ENCODE results near the gene CHP2. TPM values are rescaled to one million over a fixed set of nuclear protein-coding genes. Genes with fewer than 3 reads are reported as not detected.

The CHP2 gene
- total RNA-seq, 1 experiment from 2014 or later, result 1.4 TPM

GRCh38 chr16:23712976-23713375 is 41.9 kb upstream of the CHP2 start, which contains the start of gene ERN2:
Gene ERN2, minus strand, starts transcription at chr16:23713222. Its CDS starts 35 bp downstream, at chr16:23713187.
- peaks cover 29% of the 10 kb centered on the region for H3K27me3 Mint-ChIP-seq (ENCODE audit: low read depth)
- Histone ChIP-seq H3K9me3 (ENCODE audit: control insufficient read depth, low read depth, low read length) (peaks cover 5% of the 10 kb centered on the region), H4K5ac (ENCODE audit: insufficient read length, low read depth, low read length) (no peak within 1 kb of the TSS), H2BK120ac (ENCODE audit: low read depth, low read length, poor library complexity, severe bottlenecking) (no peak within 1 kb of the TSS), H3K18ac (ENCODE audit: insufficient read length, low read depth, low read length) (no peak within 1 kb of the TSS), H3K79me2 (ENCODE audit: insufficient read depth, low read length) (no peaks in the 10 kb centered on the region), H3K14ac (ENCODE audit: insufficient read depth, low read length) (peak within 1 kb of the TSS; percentile 86; the same call in 1 of the 2 replicates), H2BK15ac (ENCODE audit: low read depth, low read length) (no peak within 1 kb of the TSS), H2BK5ac (ENCODE audit: insufficient read length, low read length) (no peak within 1 kb of the TSS), H3K4me2 (ENCODE audit: insufficient read depth, insufficient read length, low read length) (peak within 1 kb of the TSS; percentile 79), H3K4ac (ENCODE audit: low read depth, low read length) (no peak within 1 kb of the TSS), H2AK5ac (ENCODE audit: insufficient read length, low read length) (no peak within 1 kb of the TSS), H3K23ac (ENCODE audit: insufficient read length, low read depth, low read length) (no peak within 1 kb of the TSS), H4K20me1 (ENCODE audit: control insufficient read depth, insufficient read depth, insufficient read length) (peaks cover 3% of the 10 kb centered on the region), H3K79me1 (ENCODE audit: insufficient read depth, low read depth, low read length, poor library complexity, severe bottlenecking) (no peaks in the 10 kb centered on the region), H4K8ac (replicated peaks; ENCODE audit: insufficient read length, low read depth, low read length) (no peak within 1 kb of the TSS), H3K23me2 (ENCODE audit: insufficient read length, low read depth, low read length, poor library complexity, severe bottlenecking) (peaks cover 8% of the 10 kb centered on the region), H3K56ac (ENCODE audit: insufficient read length, low read depth, low read length) (no peak within 1 kb of the TSS), H3K4me1 (ENCODE audit: insufficient read depth, low read length) (no peaks in the 10 kb centered on the region), H4K91ac (ENCODE audit: insufficient read length, low read depth, low read length) (no peak within 1 kb of the TSS), H2AFZ (ENCODE audit: low read length) (no peak within 1 kb of the TSS), H2BK20ac (ENCODE audit: low read depth, low read length, poor library complexity, severe bottlenecking) (no peak within 1 kb of the TSS), H3K27me3 (ENCODE audit: insufficient read depth, low read length) (peaks cover 3% of the 10 kb centered on the region; the same call in 1 of the 2 replicates), H2BK12ac (ENCODE audit: insufficient read length, low read depth, low read length) (no peak within 1 kb of the TSS), H3K9ac (ENCODE audit: extremely low read depth, insufficient read length, low read length) (no peak within 1 kb of the TSS), H3T11ph (ENCODE audit: low read length) (no peak within 1 kb of the TSS), H3K27ac (ENCODE audit: insufficient read length, low read depth, low read length) (no peak within 1 kb of the TSS)
- H3K36me3 Mint-ChIP-seq (ENCODE audit: insufficient read depth in 1 of 3, low read depth in 3 of 3), result peaks cover 2 to 19% (median 7%) of the 10 kb centered on the region in 3 experiments; a peak in 5 of 7 replicates
- TF ChIP-seq, protein P1, sequence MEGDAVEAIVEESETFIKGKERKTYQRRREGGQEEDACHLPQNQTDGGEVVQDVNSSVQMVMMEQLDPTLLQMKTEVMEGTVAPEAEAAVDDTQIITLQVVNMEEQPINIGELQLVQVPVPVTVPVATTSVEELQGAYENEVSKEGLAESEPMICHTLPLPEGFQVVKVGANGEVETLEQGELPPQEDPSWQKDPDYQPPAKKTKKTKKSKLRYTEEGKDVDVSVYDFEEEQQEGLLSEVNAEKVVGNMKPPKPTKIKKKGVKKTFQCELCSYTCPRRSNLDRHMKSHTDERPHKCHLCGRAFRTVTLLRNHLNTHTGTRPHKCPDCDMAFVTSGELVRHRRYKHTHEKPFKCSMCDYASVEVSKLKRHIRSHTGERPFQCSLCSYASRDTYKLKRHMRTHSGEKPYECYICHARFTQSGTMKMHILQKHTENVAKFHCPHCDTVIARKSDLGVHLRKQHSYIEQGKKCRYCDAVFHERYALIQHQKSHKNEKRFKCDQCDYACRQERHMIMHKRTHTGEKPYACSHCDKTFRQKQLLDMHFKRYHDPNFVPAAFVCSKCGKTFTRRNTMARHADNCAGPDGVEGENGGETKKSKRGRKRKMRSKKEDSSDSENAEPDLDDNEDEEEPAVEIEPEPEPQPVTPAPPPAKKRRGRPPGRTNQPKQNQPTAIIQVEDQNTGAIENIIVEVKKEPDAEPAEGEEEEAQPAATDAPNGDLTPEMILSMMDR (conservative IDR thresholded peaks at IDR 0.05), result no peak
- H3K4me1 Mint-ChIP-seq, result peaks cover 2 to 9% of the 10 kb centered on the region in 2 experiments; a peak in 3 of 4 replicates
- peaks cover 10 to 11% of the 10 kb centered on the region in 2 experiments for H3K9me3 Mint-ChIP-seq
- WGBS (ENCODE audit: extremely low coverage, insufficient read length, low lambda C conversion rate), result no CpG with 5 or more reads among the region's 37 CpGs
- peak within 1 kb of the TSS in 1 of 3 experiments; percentile 11; a peak in 1 of 7 replicates for H3K27ac Mint-ChIP-seq
- peak within 1 kb of the TSS; percentile 40 to 73 for H3K4me3 Mint-ChIP-seq
- DNase-seq, result peak; percentile 75
